K562 (cell line): ENCODE data around the gene SOCS4. TPM values are rescaled to one million over a fixed set of nuclear protein-coding genes. Genes with fewer than 3 reads are reported as not detected.

Experiments
- ATAC-seq: fragments of 200-7000 bp; cut with Tn5 transposase; 3 replicates; pipeline ENCODE4 v1.9.1; 2020; ENCODE audit warnings: moderate library complexity
- BruUV-seq: library from RNA; stranded (reverse); fragments of 400-500 nt; replicated peaks from 2 replicates; lab custom pipeline; 2021; lab: Mats Ljungman, UMichigan
- CTCF ChIA-PET: fragments of 300-600 bp; formaldehyde crosslinking; extraction: SDS; loops from one replicate; lab custom pipeline; 2021; ENCODE audit warnings: low intra/inter-chr PET ratio; lab: Yijun Ruan, JAX
- POLR2A ChIA-PET: fragments of 300-600, 350-650 bp; sonication (Branson Sonifier 250); formaldehyde crosslinking; extraction: SDS; loops from one replicate; lab custom pipeline; 2021; ENCODE audit warnings: antibody characterized with exemption, inconsistent platforms; lab: Yijun Ruan, JAX
- DNase-seq, 4 experiments: peaks; one replicate each; pipeline versions ENCODE4 v3.0.0 to v3.0.0-alpha.2; 2011 to 2018; ENCODE audit warnings: low spot score in 3 of 4, mixed read lengths in 3 of 4; ENCODE audit errors: extremely low read depth in 1 of 4
- FAIRE-seq: peaks from 2 replicates; lab custom pipeline; 2011; peaks lifted over from hg19 to GRCh38; lab: Jason Lieb, UNC
- H2AFZ ChIP-seq: 2 replicates; pipeline ENCODE4 v1.6.0; 2011; ENCODE audit warnings: low read depth, low read length, control low read depth, inconsistent platforms
- H3K27ac ChIP-seq: fragments of 200-600 bp; 3 replicates; pipeline ENCODE4 v1.8.0; 2011; ENCODE audit warnings: low read depth, mild to moderate bottlenecking, control low read depth, inconsistent platforms, low read length, moderate library complexity, mixed read lengths; ENCODE audit errors: extremely low read depth
- H3K27me3 ChIP-seq, 2 experiments: fragments of 300-600 bp in 1 of 2; 2 replicates in 1 of 2; 3 replicates in 1 of 2; pipeline versions ENCODE4 v1.6.0 to v1.8.0; 2011; ENCODE audit warnings: inconsistent platforms in 2 of 2, low read length in 2 of 2, mild to moderate bottlenecking in 1 of 2, mixed read lengths in 1 of 2, moderate library complexity in 1 of 2; ENCODE audit not compliant: control insufficient read depth in 2 of 2, insufficient read depth in 2 of 2
- H3K36me3 ChIP-seq: fragments of 300-600 bp; 3 replicates; pipeline ENCODE4 v1.8.0; 2011; ENCODE audit warnings: mild to moderate bottlenecking, low read length, inconsistent platforms; ENCODE audit not compliant: control insufficient read depth, insufficient read depth
- H3K4me1 ChIP-seq, 2 experiments: fragments of 200-600 bp in 1 of 2; replicated peaks in 1 of 2; 2 replicates in 1 of 2; 3 replicates in 1 of 2; pipeline versions ENCODE4 v1.5.1 to v1.8.0; 2011; ENCODE audit warnings: inconsistent platforms in 2 of 2, low read length in 2 of 2, mild to moderate bottlenecking in 1 of 2, mixed read lengths in 1 of 2, moderate library complexity in 1 of 2; ENCODE audit not compliant: control insufficient read depth in 2 of 2, insufficient read depth in 2 of 2
- H3K4me2 ChIP-seq: 2 replicates; pipeline ENCODE4 v1.6.1; 2011; ENCODE audit warnings: low read length, control low read depth, inconsistent platforms, mixed read lengths; ENCODE audit not compliant: insufficient read depth
- H3K4me3 ChIP-seq: fragments of 200-600 bp; sonication (generic), shearing (Covaris generic); 2 replicates; pipeline ENCODE4 v1.5.1; 2016; ENCODE audit warnings: control low read depth, inconsistent platforms
- H3K79me2 ChIP-seq: fragments of 200-600 bp; 3 replicates; pipeline ENCODE4 v1.8.0; 2011; ENCODE audit warnings: low read length, inconsistent platforms; ENCODE audit not compliant: control insufficient read depth, insufficient read depth
- H3K9ac ChIP-seq, 2 experiments: 2 replicates each; pipeline versions ENCODE4 v1.6.0 to v1.6.1; 2011; ENCODE audit warnings: low read depth in 2 of 2, low read length in 2 of 2, control low read depth in 1 of 2, inconsistent platforms in 1 of 2, mild to moderate bottlenecking in 1 of 2, mixed read lengths in 1 of 2; ENCODE audit not compliant: insufficient read depth in 1 of 2
- H3K9me1 ChIP-seq: one replicate; pipeline ENCODE4 v1.6.0; 2011; ENCODE audit warnings: inconsistent platforms, mild to moderate bottlenecking, low read length, moderate library complexity; ENCODE audit not compliant: control insufficient read depth, insufficient read depth
- H3K9me3 ChIP-seq: replicated peaks from 2 replicates; pipeline ENCODE4 v1.5.1; 2011; ENCODE audit warnings: low read depth, low read length, inconsistent platforms; ENCODE audit not compliant: control insufficient read depth, insufficient read depth
- H4K20me1 ChIP-seq: replicated peaks from 2 replicates; pipeline ENCODE4 v1.6.1; 2011; ENCODE audit warnings: low read length, inconsistent platforms, mixed read lengths; ENCODE audit not compliant: control insufficient read depth, insufficient read depth
- CREB1 ChIP-seq, 2 experiments: sonication (generic) in 1 of 2; formaldehyde crosslinking in 1 of 2; IDR thresholded peaks; 2 replicates each; pipeline versions ENCODE4 v1.6.1 to v1.8.0; 2012 to 2022; ENCODE audit warnings: inconsistent platforms in 1 of 2, mild to moderate bottlenecking in 1 of 2, missing genetic modification reagents in 1 of 2, moderate library complexity in 1 of 2
- FOXO4 ChIP-seq: fragments of 450-650 bp; formaldehyde crosslinking; IDR thresholded peaks from 2 replicates; pipeline ENCODE4 v1.4.0; 2020; ENCODE audit warnings: mild to moderate bottlenecking, moderate library complexity
- NCOA1 ChIP-seq: fragments of 450-650 bp; IDR thresholded peaks from 2 replicates; pipeline ENCODE4 v1.6.1; 2016; ENCODE audit warnings: low read depth
- NR4A1 ChIP-seq, 2 experiments: fragments of 250-450 bp in 1 of 2; fragments of 450-650 bp in 1 of 2; sonication (Bioruptor Pico) in 1 of 2; IDR thresholded peaks; 2 replicates each; pipeline versions ENCODE4 v1.4.0 to v1.6.1; 2016 to 2020; ENCODE audit warnings: mild to moderate bottlenecking in 2 of 2, missing compliant biosample characterization in 1 of 2, missing genetic modification characterization in 1 of 2, moderate library complexity in 1 of 2
- PREB ChIP-seq: sonication (generic); formaldehyde crosslinking; IDR thresholded peaks from 2 replicates; pipeline ENCODE4 v1.8.1; 2023; ENCODE audit warnings: mild to moderate bottlenecking, missing genetic modification reagents
- SP1 ChIP-seq: sonication (generic); formaldehyde crosslinking; IDR thresholded peaks from 2 replicates; pipeline ENCODE4 v1.8.1; 2022; ENCODE audit warnings: mild to moderate bottlenecking, missing genetic modification reagents
- WGBS: fragments of 100-300 bp; shearing (Covaris generic); methylation state at CpG from one replicate; pipeline ENCODE4 v1.1.6; 2016; ENCODE audit warnings: low coverage, mixed read lengths; ENCODE audit not compliant: insufficient coverage; ENCODE audit errors: missing lambda C conversion rate; 5-methylcytosine and 5-hydroxymethylcytosine counted together
- in situ Hi-C: fragments of 300-500 bp; cut with MboI; formaldehyde crosslinking; loops from 4 replicates; pipeline ENCODE4 v1.15.0; 2018; ENCODE audit warnings: inconsistent platforms, mixed read lengths
- intact Hi-C: fragments of 100-400 bp; cut with micrococcal nuclease; formaldehyde crosslinking; loops from 2 replicates; pipeline ENCODE4 v1.14.2; 2022
- polyA plus RNA-seq, 8 experiments: library from polyadenylated mRNA; depleted of rRNA in 4 of 8; stranded (reverse) in 5 of 8; unstranded in 3 of 8; fragments of >200 nt; fragmentation: Nextera tagmentation in 2 of 8; fragmentation: Illumina TruSeq in 1 of 8; extraction: Ambion mirVana in 2 of 8; extraction: Trizol in 1 of 8; gene quantifications; 2 replicates each; pipeline versions ENCODE4 v1.2.1 to v1.2.3, GENCODE V29; 2011 to 2014; ENCODE audit warnings: inconsistent platforms in 1 of 8, missing spikeins in 1 of 8
- total RNA-seq, 7 experiments: library from RNA; depleted of rRNA in 6 of 7; stranded (reverse); fragments of >200 nt in 6 of 7; fragmentation: Illumina TruSeq in 2 of 7; extraction: Trizol in 2 of 7; gene quantifications; 2 replicates each; pipeline versions ENCODE4 v1.2.1 to v1.2.3, GENCODE V29; 2011 to 2021; ENCODE audit warnings: low replicate concordance in 1 of 7

The SOCS4 gene
- total and polyA plus RNA-seq, 9 of the 15 experiments (the other 6 are each of a cell fraction or from before 2014, with no cell fraction given) = 2.6 to 12.7 (median 9.7) TPM

GRCh38 chr14:55047301-55048053 is 20.4 kb downstream of the SOCS4 start:
- Histone ChIP-seq H3K27me3 (no peaks in the 10 kb centered on the region), H3K4me3 (no peak overlapping the region), H3K4me2 (no peak overlapping the region), H3K9ac (no peak overlapping the region), H3K9me3 (no peaks in the 10 kb centered on the region), H3K79me2 (peaks cover 14% of the 10 kb centered on the region), H2AFZ (no peak overlapping the region), H3K36me3 (peaks cover 22% of the 10 kb centered on the region; the same call in 2 of the 3 replicates), H3K27ac (no peak overlapping the region), H3K9me1 (no peaks in the 10 kb centered on the region), H3K4me1 (peaks cover 5 to 8% of the 10 kb centered on the region in 2 experiments; a peak in 3 of 5 replicates), H4K20me1 (no peaks in the 10 kb centered on the region; the same call in 1 of the 2 replicates)
- POLR2A ChIA-PET = interaction anchor here (1.2 to 2.1 kb wide), 3 partner anchors 9 to 31 kb away, joined by 3 to 6 read pairs (median 5); no protein-coding TSS in a partner anchor
- in situ Hi-C loops (no loop called here), intact Hi-C loops (no loop called here)
- WGBS = 86% methylated on average over 5 of the region's 5 CpGs
- no TSS peak for BruUV-seq
- no peak for ATAC-seq
- DNase-seq = no peak
- TF ChIP-seq PREB (no peak), SP1 (no peak), CREB1 (IDR thresholded peaks at IDR 0.05) (no peak), CREB1 (CRISPR knock-in tag; IDR thresholded peaks at IDR 0.05) (no peak), NCOA1 (no peak), NR4A1 (CRISPR knock-in tag; IDR thresholded peaks at IDR 0.05) (no peak), NR4A1 (tag; IDR thresholded peaks at IDR 0.05) (no peak), FOXO4 (CRISPR knock-in tag) (no peak)
- CTCF ChIA-PET = no interaction called here
- no peak for FAIRE-seq
